Omental fat pad (tissue), 4 donors: Measurements from ENCODE around the gene ITGB6. TPM values are rescaled to one million over a fixed set of nuclear protein-coding genes. Genes with fewer than 3 reads are reported as not detected.

Source experiments
- ATAC-seq: fragments of 150-250 bp; one replicate; pipeline ENCODE4 v1.9.1; 2016; ENCODE audit warnings: mild to moderate bottlenecking, moderate library complexity; ENCODE audit not compliant: low FRiP score
- DNase-seq: peaks from one replicate; pipeline ENCODE4 v3.0.0-alpha.2; 2019; ENCODE audit warnings: low spot score
- CTCF ChIP-seq, 3 donors: fragments of 450-650 bp; IDR thresholded peaks; one replicate each; pipeline ENCODE4 v1.5.1; 2016 to 2017; ENCODE audit warnings: antibody characterized with exemption in 3 of 3, mild to moderate bottlenecking in 3 of 3, moderate library complexity in 2 of 3
- total RNA-seq, 4 donors: library from RNA; depleted of rRNA; stranded (reverse); fragments of >200 nt; gene quantifications; one replicate each; pipeline ENCODE4 v1.1.0, GENCODE V29; 2016

The ITGB6 gene, protein sequence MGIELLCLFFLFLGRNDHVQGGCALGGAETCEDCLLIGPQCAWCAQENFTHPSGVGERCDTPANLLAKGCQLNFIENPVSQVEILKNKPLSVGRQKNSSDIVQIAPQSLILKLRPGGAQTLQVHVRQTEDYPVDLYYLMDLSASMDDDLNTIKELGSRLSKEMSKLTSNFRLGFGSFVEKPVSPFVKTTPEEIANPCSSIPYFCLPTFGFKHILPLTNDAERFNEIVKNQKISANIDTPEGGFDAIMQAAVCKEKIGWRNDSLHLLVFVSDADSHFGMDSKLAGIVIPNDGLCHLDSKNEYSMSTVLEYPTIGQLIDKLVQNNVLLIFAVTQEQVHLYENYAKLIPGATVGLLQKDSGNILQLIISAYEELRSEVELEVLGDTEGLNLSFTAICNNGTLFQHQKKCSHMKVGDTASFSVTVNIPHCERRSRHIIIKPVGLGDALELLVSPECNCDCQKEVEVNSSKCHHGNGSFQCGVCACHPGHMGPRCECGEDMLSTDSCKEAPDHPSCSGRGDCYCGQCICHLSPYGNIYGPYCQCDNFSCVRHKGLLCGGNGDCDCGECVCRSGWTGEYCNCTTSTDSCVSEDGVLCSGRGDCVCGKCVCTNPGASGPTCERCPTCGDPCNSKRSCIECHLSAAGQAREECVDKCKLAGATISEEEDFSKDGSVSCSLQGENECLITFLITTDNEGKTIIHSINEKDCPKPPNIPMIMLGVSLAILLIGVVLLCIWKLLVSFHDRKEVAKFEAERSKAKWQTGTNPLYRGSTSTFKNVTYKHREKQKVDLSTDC
- not detected for total RNA-seq

DNA sequence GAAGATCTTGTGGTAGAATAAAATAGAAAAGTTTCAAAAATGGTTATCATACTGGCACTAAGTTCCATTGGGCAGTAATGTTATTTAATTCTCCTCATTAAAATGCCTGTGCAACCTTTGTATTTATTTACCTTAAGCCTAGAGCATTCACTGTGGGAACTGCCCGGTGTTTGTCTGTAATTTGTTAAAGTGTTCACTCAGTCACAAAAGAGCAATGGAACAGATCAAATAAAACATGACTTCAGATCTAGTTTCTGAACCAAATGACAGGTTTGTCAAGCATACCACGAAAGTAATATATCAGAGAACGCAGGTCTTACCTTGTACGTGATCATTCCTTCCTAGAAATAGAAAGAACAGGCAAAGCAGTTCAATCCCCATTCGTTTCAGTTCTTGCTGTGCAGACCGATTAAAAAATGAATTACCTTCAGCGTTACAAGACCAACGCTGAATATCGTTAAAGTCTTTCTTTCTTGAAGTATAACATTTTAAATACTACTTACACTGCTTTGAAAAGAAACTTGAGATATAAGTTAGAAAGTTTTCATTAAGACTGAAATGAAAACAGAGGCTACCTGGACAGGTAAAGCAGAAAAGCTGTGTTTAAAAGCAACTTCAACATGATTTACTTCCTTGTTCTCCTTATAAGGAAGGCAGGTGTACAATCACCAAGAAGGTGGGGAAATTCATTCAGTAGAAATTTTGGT lies at the start of gene ITGB6:
Gene ITGB6, minus strand, starts transcription at position 590 of the 707 bp plus-strand sequence. Its CDS starts 209 bp downstream, at position 381.
- TF ChIP-seq CTCF (IDR thresholded peaks at IDR 0.05), result no peak
- ATAC-seq (no peak), DNase-seq (no peak)

DNA sequence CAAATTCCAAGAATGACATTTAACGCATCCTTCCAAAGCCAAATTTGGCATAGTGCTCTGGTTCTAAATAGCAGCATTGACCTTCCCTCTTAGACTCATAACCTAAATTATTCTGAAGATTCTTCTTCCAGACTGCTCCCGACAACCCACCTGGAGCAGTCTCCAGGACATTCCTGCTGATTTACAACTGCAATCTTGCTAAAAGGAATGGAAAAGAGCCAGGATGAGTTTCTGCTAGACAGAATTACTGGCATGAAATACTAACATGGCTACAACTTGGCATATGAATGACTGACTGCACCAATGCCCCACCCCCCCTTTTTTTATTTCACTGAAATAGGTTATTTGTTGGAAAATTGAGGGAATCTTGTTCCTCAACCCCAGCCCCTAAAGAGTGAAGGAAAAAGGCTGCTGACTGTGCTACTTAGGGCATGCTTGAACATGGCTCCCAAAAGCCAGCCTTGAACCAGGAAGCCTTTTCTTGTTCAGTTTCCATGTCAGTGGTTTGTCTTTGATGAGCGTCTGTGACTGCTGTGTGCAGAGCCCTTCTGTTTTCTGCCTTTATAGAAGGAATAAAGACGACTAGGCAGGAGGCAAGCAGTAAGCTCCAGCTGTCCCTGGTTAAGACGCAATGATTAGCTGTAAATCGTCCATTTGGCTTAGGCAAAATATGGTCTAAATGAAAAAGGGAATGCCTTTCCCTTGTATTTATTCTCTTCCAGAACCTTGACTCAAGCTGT lies 47.4 kb upstream of the ITGB6 start:
- DNase-seq (no peak), ATAC-seq (no peak)
- no peak for TF ChIP-seq CTCF (IDR thresholded peaks at IDR 0.05)

GRCh38 chr2:160246356-160246755 lies 46.3 kb upstream of the ITGB6 start:
- TF ChIP-seq CTCF (IDR thresholded peaks at IDR 0.05), result no peak
- DNase-seq (no peak), ATAC-seq (no peak)

DNA sequence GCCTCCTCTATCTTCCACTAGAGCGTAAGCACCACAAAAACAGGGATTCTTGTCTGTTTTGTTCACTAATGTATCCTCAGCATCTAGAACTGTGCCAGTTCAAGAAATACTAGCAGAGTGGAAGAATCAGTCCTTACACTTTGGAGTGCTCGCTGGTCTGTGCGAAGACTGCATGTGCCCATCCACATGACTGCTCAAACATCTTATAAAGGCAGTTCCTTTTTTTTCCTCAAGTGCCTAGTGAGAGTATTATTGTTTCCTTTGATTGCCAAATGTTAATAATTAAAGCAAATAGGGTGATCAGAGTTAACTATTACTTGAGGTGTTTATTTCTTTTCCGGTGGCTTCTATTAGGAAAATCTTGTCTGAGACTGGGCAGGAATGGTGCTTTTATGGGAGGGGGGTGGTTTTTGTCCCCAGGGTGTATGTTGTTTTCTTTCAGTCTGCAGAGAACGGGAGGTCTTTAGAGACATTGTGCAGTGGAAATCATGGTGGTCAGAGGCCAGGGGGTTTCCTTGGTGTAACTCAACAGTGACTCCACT lies 45.6 kb upstream of the ITGB6 start:
- DNase-seq (no peak), ATAC-seq (no peak)
- TF ChIP-seq CTCF (IDR thresholded peaks at IDR 0.05), result no peak

DNA sequence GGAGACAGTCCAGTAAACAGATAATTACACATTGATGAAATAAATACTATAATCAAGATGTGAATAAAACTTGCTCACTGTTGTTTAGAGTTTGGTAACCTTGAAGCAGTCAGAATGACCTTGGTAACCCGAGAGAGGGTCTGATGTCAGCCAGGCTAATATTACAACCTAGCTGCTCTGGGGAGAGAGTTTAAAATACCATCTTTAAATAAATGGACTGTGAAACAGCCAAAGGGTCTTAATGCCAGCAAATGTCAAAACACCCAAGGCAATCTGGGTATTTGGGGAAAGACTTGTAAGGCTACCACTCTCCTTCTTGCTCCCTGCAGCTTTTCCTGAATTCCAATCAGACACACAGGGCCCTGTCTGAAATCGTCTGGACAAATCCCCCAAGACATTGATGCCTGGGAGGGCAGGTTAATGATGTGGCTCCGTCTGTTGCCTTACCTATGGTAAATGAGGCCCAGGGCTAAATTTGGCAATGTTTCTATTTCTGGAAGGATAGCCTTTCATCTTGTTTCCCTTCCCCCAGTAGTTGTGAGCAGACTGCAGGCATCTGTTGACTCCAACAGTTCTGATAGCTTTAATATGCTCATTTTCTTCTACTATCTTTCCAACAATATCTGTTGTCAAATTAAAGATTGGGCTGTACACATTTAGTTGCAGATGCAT lies 43.0 kb upstream of the ITGB6 start:
- DNase-seq (no peak), ATAC-seq (no peak)
- TF ChIP-seq CTCF (IDR thresholded peaks at IDR 0.05), result no peak
